ACC112 (cell line): ENCODE data around the gene ETS2.
A peak's percentile ranks its signal among the peaks of the same experiment; 100 is the strongest.
"Not testable (repeated sequence)": the region's sequence is repeated elsewhere in the genome, so short reads cannot be mapped to it uniquely, and the experiment has no call there.

Source experiments
- H2AFZ ChIP-seq: fragments of 200-600 bp; sonication (generic); one replicate; pipeline ENCODE4 v1.6.0; 2017; ENCODE audit warnings: antibody characterized with exemption, low read length; ENCODE audit not compliant: unreplicated experiment
- H3K27ac ChIP-seq: fragments of 200-600 bp; sonication (generic); 2 replicates; pipeline ENCODE4 v1.5.1; 2014; ENCODE audit warnings: low read depth, mild to moderate bottlenecking, antibody characterized with exemption, low read length, moderate library complexity
- H3K27me3 ChIP-seq: fragments of 200-600 bp; sonication (generic); 2 replicates; pipeline ENCODE4 v1.6.1; 2014; ENCODE audit warnings: mild to moderate bottlenecking, antibody characterized with exemption, low read length, moderate library complexity, mixed read lengths; ENCODE audit not compliant: insufficient read depth
- H3K36me3 ChIP-seq: fragments of 200-600 bp; sonication (generic); 2 replicates; pipeline ENCODE4 v1.6.1; 2016; ENCODE audit warnings: mild to moderate bottlenecking, antibody characterized with exemption, low read length, moderate library complexity, mixed read lengths; ENCODE audit not compliant: insufficient read depth
- H3K4me1 ChIP-seq: fragments of 200-600 bp; sonication (generic); one replicate; pipeline ENCODE4 v1.6.1; 2016; ENCODE audit warnings: low read length, mixed read lengths; ENCODE audit not compliant: insufficient read depth, unreplicated experiment, control insufficient read depth
- H3K4me3 ChIP-seq: fragments of 200-600 bp; sonication (generic); 2 replicates; pipeline ENCODE4 v1.5.1; 2014; ENCODE audit warnings: mild to moderate bottlenecking, low read depth, low read length
- H3K79me2 ChIP-seq: fragments of 200-600 bp; sonication (generic); one replicate; pipeline ENCODE4 v1.6.0; 2016; ENCODE audit warnings: low read length; ENCODE audit not compliant: control insufficient read depth, unreplicated experiment, insufficient read depth

ETS2 gene

DNA sequence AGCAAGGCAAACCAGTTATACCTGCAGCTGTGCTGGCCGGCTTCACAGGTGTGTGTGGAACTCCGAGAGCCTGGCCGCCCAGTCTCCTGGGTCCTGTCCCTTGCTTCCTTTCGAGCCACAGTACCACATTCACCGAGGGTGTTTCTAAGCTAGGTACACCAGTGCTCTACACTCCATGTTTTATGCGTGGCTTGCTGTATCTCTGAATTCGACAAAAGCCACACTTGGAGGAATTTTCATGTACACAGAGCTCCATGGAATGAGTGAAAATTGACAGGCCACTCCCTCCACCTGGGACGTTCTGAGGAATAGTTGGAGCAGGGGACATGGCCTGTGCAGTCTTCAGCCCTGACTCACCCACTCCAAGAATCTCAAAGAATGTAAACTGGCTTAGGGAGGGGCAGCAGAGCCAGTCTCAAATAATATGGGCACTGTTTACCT lies 14.0 kb downstream of the ETS2 start:
- Histone ChIP-seq H3K36me3 (peaks cover 63% of the 10 kb centered on the region), H3K27me3 (no peaks in the 10 kb centered on the region), H2AFZ (no peak overlapping the region), H3K4me3 (peak overlapping the region; percentile 23; the same call in 1 of the 2 replicates), H3K79me2 (no peaks in the 10 kb centered on the region), H3K27ac (peak overlapping the region; percentile 47), H3K4me1 (peaks cover 23% of the 10 kb centered on the region)

DNA sequence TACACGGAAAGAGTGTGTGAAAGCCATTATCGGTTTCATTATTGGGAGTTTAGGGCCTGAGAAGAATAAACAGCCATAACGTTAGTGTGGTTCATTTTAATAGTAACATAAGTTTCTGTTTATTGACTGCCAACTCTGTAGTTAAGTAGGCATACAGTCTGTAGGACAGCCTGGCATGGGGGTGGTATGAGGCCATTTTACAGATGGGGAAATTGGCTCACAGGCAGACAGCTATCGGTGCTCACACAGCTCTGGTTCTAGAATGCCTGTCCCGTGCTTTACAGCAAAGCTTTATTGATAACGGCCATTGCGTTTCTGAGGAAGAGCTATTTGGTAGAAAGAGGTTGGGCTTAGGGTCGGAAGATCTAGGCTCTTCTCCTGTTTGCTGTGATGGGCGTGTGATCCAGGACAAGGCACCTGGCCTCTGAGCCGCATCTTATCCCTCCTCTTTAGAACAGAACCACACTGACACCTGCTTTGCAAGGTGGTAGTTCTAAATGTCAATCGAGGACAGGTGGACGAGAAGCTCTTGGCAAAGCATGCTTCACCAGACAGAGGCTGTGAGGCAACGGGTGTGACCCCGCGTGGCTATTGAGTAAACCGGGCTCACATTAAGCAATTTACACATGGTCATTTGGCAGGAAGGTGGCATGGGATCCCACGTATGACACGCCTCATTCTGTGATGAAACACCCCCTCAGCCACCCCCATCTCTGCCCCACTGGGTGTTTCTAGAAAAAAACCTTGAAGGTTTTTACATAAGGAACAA lies 14.9 kb downstream of the ETS2 start:
- Histone ChIP-seq H3K27me3 (no peaks in the 10 kb centered on the region), H3K27ac (peak overlapping the region; percentile 47), H3K79me2 (no peaks in the 10 kb centered on the region), H3K4me3 (no peak overlapping the region), H2AFZ (no peak overlapping the region), H3K4me1 (peaks cover 23% of the 10 kb centered on the region), H3K36me3 (peaks cover 63% of the 10 kb centered on the region)

DNA sequence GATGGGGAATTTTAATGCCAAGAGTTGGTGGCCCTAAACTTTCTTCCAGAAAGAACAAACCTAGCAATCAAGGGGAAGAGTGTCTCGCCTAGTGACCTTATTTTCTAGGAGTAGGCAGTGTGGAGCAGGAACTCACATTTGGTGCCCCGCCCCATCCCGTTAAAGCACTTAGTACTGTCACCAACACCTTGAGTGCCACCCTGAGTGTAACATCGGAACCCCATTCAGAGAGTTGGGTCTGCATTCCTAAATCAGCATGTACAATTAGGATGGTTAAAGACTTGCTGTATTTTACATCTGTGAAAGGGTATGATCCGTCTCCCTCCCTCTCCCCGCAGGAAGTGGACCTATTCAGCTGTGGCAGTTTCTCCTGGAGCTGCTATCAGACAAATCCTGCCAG lies 15.5 kb downstream of the ETS2 start:
- Histone ChIP-seq H3K36me3 (peaks cover 63% of the 10 kb centered on the region), H3K27ac (no peak overlapping the region), H3K27me3 (no peaks in the 10 kb centered on the region), H3K4me3 (no peak overlapping the region), H2AFZ (no peak overlapping the region), H3K4me1 (peaks cover 23% of the 10 kb centered on the region), H3K79me2 (no peaks in the 10 kb centered on the region)

DNA sequence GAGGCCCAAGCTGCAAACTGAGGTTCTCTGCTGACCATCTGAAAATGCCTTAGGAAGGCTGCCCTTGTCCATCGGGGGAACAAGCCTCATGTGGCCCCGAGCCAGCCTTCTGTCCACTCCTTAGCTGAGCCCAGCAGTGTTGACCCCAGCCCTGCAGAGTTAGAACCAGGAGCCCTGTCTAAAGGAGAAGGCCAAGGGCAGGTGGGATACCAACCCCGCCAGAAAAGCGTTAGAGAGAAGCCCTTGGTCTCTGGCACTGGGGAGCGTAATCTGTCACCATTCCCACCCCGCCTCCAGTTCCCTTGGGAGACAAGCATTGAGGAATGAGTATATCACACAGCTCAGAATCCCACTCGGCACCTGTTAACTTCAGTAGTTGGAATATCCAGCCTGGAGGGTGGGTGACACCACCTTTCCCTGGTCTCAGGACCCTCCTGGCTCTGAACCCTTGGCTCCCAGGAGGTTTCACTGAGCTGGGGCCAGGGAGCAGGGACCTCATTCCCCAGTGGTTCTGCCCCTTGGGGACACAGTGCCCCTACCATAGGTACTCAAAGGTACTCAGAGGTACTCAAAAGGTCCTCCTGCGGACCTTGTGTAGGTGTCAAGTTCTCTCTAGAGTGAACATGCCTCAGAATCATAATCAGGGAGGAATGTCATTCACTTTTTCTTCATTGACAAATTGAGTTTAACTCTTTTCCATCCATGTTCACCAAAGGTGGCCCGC lies 16.4 kb downstream of the ETS2 start:
- Histone ChIP-seq H3K27ac (no peak overlapping the region), H2AFZ (no peak overlapping the region), H3K36me3 (peaks cover 58% of the 10 kb centered on the region), H3K79me2 (no peaks in the 10 kb centered on the region), H3K27me3 (no peaks in the 10 kb centered on the region), H3K4me3 (no peak overlapping the region), H3K4me1 (peaks cover 23% of the 10 kb centered on the region)

DNA sequence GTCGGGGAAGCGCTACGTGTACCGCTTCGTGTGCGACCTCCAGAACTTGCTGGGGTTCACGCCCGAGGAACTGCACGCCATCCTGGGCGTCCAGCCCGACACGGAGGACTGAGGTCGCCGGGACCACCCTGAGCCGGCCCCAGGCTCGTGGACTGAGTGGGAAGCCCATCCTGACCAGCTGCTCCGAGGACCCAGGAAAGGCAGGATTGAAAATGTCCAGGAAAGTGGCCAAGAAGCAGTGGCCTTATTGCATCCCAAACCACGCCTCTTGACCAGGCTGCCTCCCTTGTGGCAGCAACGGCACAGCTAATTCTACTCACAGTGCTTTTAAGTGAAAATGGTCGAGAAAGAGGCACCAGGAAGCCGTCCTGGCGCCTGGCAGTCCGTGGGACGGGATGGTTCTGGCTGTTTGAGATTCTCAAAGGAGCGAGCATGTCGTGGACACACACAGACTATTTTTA lies 17.1 kb downstream of the ETS2 start:
- Histone ChIP-seq H3K4me1 (peaks cover 17% of the 10 kb centered on the region), H2AFZ (no peak overlapping the region), H3K27me3 (no peaks in the 10 kb centered on the region), H3K27ac (no peak overlapping the region), H3K79me2 (no peaks in the 10 kb centered on the region), H3K36me3 (peaks cover 51% of the 10 kb centered on the region), H3K4me3 (no peak overlapping the region)

DNA sequence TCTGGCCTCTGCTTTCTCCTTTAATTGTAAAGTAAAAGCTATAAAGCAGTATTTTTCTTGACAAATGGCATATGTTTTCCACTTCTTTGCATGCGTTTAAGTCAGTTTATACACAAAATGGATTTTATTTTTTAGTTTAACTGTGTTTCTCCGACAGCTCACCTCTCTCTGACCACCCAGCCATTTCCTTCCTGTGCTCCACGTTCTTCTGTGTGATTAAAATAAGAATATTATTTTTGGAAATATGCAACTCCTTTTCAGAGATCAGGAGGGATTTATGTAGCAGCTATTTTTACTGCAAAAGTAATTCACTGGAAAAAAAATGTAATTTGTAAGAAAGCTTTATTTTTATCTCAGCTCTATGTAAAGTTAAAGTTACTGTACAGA lies 18.0 kb downstream of the ETS2 start:
- H3K4me3 ChIP-seq, result no peak overlapping the region
- no peaks in the 10 kb centered on the region for H3K79me2 ChIP-seq
- peaks cover 10% of the 10 kb centered on the region for H3K4me1 ChIP-seq
- H2AFZ ChIP-seq, result no peak overlapping the region
- no peak overlapping the region for H3K27ac ChIP-seq
- peaks cover 46% of the 10 kb centered on the region for H3K36me3 ChIP-seq
- no peaks in the 10 kb centered on the region for H3K27me3 ChIP-seq

DNA sequence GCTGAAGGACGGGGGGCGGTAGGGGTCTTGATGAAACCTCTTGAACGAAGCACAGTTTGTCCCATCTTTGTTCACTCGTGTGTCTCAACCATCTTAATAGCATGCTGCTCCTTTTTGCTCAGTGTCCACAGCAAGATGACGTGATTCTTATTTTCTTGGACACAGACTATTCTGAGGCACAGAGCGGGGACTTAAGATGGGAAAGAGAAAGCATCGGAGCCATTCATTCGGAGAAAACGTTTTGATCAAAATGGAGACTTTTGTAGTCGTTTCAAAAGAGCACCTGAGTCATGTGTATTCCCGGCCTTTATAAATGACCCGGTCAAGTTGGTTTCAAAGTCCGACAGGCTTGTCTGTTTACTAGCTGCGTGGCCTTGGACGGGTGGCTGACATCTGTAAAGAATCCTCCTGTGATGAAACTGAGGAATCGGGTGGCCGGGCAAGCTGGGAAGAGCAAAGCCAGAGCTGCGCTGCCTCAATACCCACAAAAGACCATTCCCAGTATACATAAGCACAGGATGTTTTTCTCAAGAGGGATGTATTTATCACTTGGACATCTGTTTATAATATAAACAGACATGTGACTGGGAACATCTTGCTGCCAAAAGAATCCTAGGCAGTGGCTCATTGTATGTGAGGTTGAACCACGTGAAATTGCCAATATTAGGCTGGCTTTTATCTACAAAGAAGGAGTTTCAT lies 18.5 kb downstream of the ETS2 start:
- H3K27me3 ChIP-seq, result no peaks in the 10 kb centered on the region
- peaks cover 41% of the 10 kb centered on the region for H3K36me3 ChIP-seq
- H3K4me1 ChIP-seq, result peaks cover 10% of the 10 kb centered on the region
- H3K4me3 ChIP-seq, result no peak overlapping the region
- H3K27ac ChIP-seq, result no peak overlapping the region
- no peak overlapping the region for H2AFZ ChIP-seq
- H3K79me2 ChIP-seq, result no peaks in the 10 kb centered on the region

DNA sequence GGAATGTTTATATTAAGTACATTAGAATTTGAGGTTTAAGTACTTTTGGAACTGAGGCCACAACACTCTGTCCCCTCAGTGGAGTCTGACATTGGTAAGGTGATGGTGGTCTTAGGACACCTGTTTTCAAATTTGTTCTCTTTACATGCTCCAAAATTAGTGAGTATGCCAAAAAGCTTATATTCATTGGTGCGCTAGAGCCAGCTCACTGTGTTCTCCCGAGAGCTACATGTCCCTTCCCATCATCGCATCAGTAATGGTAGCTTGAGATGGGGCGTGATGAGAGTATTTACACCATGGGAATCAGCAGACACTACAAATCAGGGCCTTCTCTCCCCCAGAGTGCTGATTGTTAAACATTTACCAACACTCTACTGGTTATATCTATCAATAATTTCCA lies 19.5 kb downstream of the ETS2 start:
- Histone ChIP-seq H2AFZ (no peak overlapping the region), H3K4me3 (no peak overlapping the region), H3K79me2 (no peaks in the 10 kb centered on the region), H3K4me1 (peaks cover 1% of the 10 kb centered on the region), H3K27ac (no peak overlapping the region), H3K36me3 (peaks cover 31% of the 10 kb centered on the region), H3K27me3 (no peaks in the 10 kb centered on the region)

DNA sequence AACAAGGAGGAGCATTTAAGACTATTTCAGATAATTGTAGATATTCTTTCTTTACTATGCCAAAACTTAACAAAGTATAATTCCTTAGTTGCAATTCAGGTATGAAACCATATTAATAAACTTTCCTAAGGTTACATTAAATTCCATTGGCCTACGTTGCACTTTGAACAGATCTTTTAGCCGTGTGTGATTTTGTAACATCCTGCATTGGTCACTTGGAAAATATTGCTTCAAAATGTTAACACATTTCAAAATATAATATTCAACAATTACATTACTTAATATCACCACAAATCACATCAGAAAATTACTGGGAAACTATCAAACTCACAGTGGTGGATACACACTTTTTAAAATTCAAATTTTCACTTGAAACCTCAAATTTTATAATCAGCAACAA lies 20.2 kb downstream of the ETS2 start:
- H3K79me2 ChIP-seq, result no peaks in the 10 kb centered on the region
- no peak overlapping the region for H3K4me3 ChIP-seq
- peaks cover 24% of the 10 kb centered on the region for H3K36me3 ChIP-seq
- no peaks in the 10 kb centered on the region for H3K27me3 ChIP-seq
- no peak overlapping the region for H3K27ac ChIP-seq
- H2AFZ ChIP-seq, result no peak overlapping the region
- H3K4me1 ChIP-seq, result peaks cover 3% of the 10 kb centered on the region

DNA sequence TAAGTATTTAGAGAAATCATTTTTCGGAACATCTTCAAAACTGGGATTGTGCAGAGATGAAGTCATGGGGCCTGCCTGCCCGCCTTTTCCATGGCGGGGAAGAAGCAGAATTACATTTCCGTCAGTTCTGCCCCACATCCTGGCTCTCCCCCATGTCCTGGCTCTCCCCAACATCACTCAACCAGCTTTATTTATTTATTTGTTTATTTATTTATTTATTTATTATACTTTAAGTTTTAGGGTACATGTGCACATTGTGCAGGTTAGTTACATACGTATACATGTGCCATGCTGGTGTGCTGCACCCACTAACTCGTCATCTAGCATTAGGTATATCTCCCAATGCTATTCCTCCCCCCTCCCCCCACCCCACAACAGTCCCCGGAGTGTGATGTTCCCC lies 22.4 kb downstream of the ETS2 start:
- H3K4me3 ChIP-seq, H3K27ac ChIP-seq, H3K27me3 ChIP-seq, H2AFZ ChIP-seq, H3K79me2 ChIP-seq: not testable (repeated sequence)
- Histone ChIP-seq H3K4me1 (peaks cover 18% of the 10 kb centered on the region), H3K36me3 (peaks cover 16% of the 10 kb centered on the region)
